Type B pancreatic cell (in vitro differentiated cells): ENCODE results near the gene NUP43. TPM values are rescaled to one million over a fixed set of nuclear protein-coding genes. Genes with fewer than 3 reads are reported as not detected.
A peak's percentile ranks its signal among the peaks of the same experiment; 100 is the strongest.
"Not testable (repeated sequence)": the region's sequence is repeated elsewhere in the genome, so short reads cannot be mapped to it uniquely, and the experiment has no call there.

Experiments
- DNase-seq: peaks from one replicate; pipeline ENCODE4 v3.0.0; 2021; ENCODE audit warnings: mixed read lengths; ENCODE audit not compliant: unreplicated experiment; ENCODE audit errors: extremely low spot score
- H3K27ac Mint-ChIP-seq: 2 replicates; pipeline ENCODE4 v1.8.0; 2021; ENCODE audit warnings: mild to moderate bottlenecking, mixed read lengths
- H3K27me3 Mint-ChIP-seq: 2 replicates; pipeline ENCODE4 v1.8.0; 2021; ENCODE audit warnings: mixed read lengths
- H3K36me3 Mint-ChIP-seq: 2 replicates; pipeline ENCODE4 v1.8.0; 2021; ENCODE audit warnings: mixed read lengths
- H3K4me1 Mint-ChIP-seq: one replicate; pipeline ENCODE4 v1.8.0; 2021; ENCODE audit warnings: mixed read lengths; ENCODE audit not compliant: unreplicated experiment
- H3K4me3 Mint-ChIP-seq: 2 replicates; pipeline ENCODE4 v1.8.0; 2021; ENCODE audit warnings: mild to moderate bottlenecking, mixed read lengths
- H3K9me3 Mint-ChIP-seq: 2 replicates; pipeline ENCODE4 v1.8.0; 2021; ENCODE audit warnings: mixed read lengths
- CTCF ChIP-seq: fragments of 200-600 bp; sonication (generic); conservative IDR thresholded peaks from 2 replicates; pipeline ENCODE4 v1.5.0; 2021; ENCODE audit warnings: antibody characterized with exemption, mild to moderate bottlenecking
- total RNA-seq: library from RNA; stranded (reverse); gene quantifications from 2 replicates; pipeline ENCODE4 v1.2.1, GENCODE V29; 2021; ENCODE audit warnings: low replicate concordance

The NUP43 gene
- total RNA-seq, 1 donor from 2014 or later: 55.8 TPM

GRCh38 chr6:149751239-149751638 is 4.9 kb upstream of the NUP43 start:
- Mint-ChIP-seq H3K4me1 (peaks cover 12% of the 10 kb centered on the region), H3K27me3 (no peaks in the 10 kb centered on the region), H3K4me3 (no peak overlapping the region), H3K27ac (no peak overlapping the region), H3K9me3 (no peaks in the 10 kb centered on the region), H3K36me3 (peaks cover 4% of the 10 kb centered on the region)
- no peak for DNase-seq
- no peak for TF ChIP-seq CTCF

- DNase-seq: peak; percentile 75
- Mint-ChIP-seq H3K9me3 (no peaks in the 10 kb centered on the region), H3K27ac (peak overlapping the region; percentile 88), H3K27me3 (no peaks in the 10 kb centered on the region), H3K4me3 (peak overlapping the region; percentile 94), H3K4me1 (peaks cover 17% of the 10 kb centered on the region), H3K36me3 (no peaks in the 10 kb centered on the region)
- no peak for TF ChIP-seq CTCF
Observed at GRCh38 chr6:149750136-149750609, 3.8 kb upstream of the NUP43 start.

GRCh38 chr6:149749594-149750135 is 3.3 kb upstream of the NUP43 start, which contains the start of gene PCMT1:
TSS of gene PCMT1 (plus strand) at chr6:149749741. CDS start at chr6:149749902, 161 bp downstream.
- no peak for TF ChIP-seq CTCF
- H3K36me3 Mint-ChIP-seq: no peaks in the 10 kb centered on the region
- peak; percentile 93 for DNase-seq
- H3K4me1 Mint-ChIP-seq: peaks cover 17% of the 10 kb centered on the region
- H3K4me3 Mint-ChIP-seq: peak within 1 kb of the TSS; percentile 94
- H3K9me3 Mint-ChIP-seq: no peaks in the 10 kb centered on the region
- H3K27me3 Mint-ChIP-seq: no peaks in the 10 kb centered on the region
- peak within 1 kb of the TSS; percentile 88 for H3K27ac Mint-ChIP-seq

GRCh38 chr6:149749082-149749593 is 2.8 kb upstream of the NUP43 start:
- H3K9me3 Mint-ChIP-seq, DNase-seq, H3K27me3 Mint-ChIP-seq, H3K36me3 Mint-ChIP-seq: not testable (repeated sequence)
- Mint-ChIP-seq H3K4me3 (peak overlapping the region; percentile 94), H3K4me1 (peaks cover 17% of the 10 kb centered on the region), H3K27ac (peak overlapping the region; percentile 78)

- H3K27me3 Mint-ChIP-seq: not testable (repeated sequence)
Observed at GRCh38 chr6:149745252-149745651, 1.1 kb downstream of the NUP43 start.

GRCh38 chr6:149734915-149735314 is 11.4 kb downstream of the NUP43 start:
- Mint-ChIP-seq H3K9me3 (no peaks in the 10 kb centered on the region), H3K4me1 (no peaks in the 10 kb centered on the region), H3K4me3 (no peak overlapping the region), H3K36me3 (peaks cover 7% of the 10 kb centered on the region), H3K27me3 (no peaks in the 10 kb centered on the region), H3K27ac (no peak overlapping the region)
- no peak for DNase-seq
- TF ChIP-seq CTCF: no peak

More at GRCh38 chr6:149745252-149745651, 1.1 kb downstream of the NUP43 start:
- H3K4me3 Mint-ChIP-seq: peak overlapping the region; percentile 99
- not testable (repeated sequence) for DNase-seq, H3K9me3 Mint-ChIP-seq
- peak overlapping the region; percentile 89 for H3K27ac Mint-ChIP-seq
- H3K36me3 Mint-ChIP-seq: peaks cover 10% of the 10 kb centered on the region
- peaks cover 10% of the 10 kb centered on the region for H3K4me1 Mint-ChIP-seq
